CD4-positive, alpha-beta T cell treated with Interleukin-17A for 4 hours (primary cell): ENCODE measurements around the gene CNTFR.
A peak's percentile ranks its signal among the peaks of the same experiment; 100 is the strongest.
"Not testable (repeated sequence)": the region's sequence is repeated elsewhere in the genome, so short reads cannot be mapped to it uniquely, and the experiment has no call there.

Experiments
- DNase-seq: peaks from one replicate; pipeline ENCODE4 v3.0.0-alpha.2; 2020; ENCODE audit warnings: mixed read lengths

CNTFR gene

GRCh38 chr9:34554211-34555001, 35.1 kb downstream of the CNTFR start:
- DNase-seq: no peak

GRCh38 chr9:34553511-34554021, 36.0 kb downstream of the CNTFR start:
- no peak for DNase-seq

- no peak for DNase-seq
Observed at GRCh38 chr9:34552986-34553385, 36.5 kb downstream of the CNTFR start.

- DNase-seq: no peak
Observed at GRCh38 chr9:34552606-34552981, 36.9 kb downstream of the CNTFR start.

GRCh38 chr9:34551751-34552605, 37.5 kb downstream of the CNTFR start:
- DNase-seq: no peak

GRCh38 chr9:34550681-34551270, 38.7 kb downstream of the CNTFR start:
- no peak for DNase-seq

- no peak for DNase-seq
Observed at GRCh38 chr9:34550016-34550680, 39.4 kb downstream of the CNTFR start.

- DNase-seq: no peak
Observed at GRCh38 chr9:34549407-34549732, 40.2 kb downstream of the CNTFR start.

- peak; percentile 49 for DNase-seq
Observed at GRCh38 chr9:34547960-34548611, 41.4 kb downstream of the CNTFR start.

- DNase-seq: peak; percentile 58
Observed at GRCh38 chr9:34546834-34547827, 42.4 kb downstream of the CNTFR start.

GRCh38 chr9:34546102-34546833, 43.3 kb downstream of the CNTFR start:
- DNase-seq: no peak

GRCh38 chr9:34545497-34545896, 44.0 kb downstream of the CNTFR start:
- DNase-seq: no peak

- no peak for DNase-seq
Observed at GRCh38 chr9:34544035-34544434, 45.5 kb downstream of the CNTFR start.

GRCh38 chr9:34541540-34541939, 48.0 kb downstream of the CNTFR start:
- DNase-seq: no peak

GRCh38 chr9:34540827-34541226, 48.7 kb downstream of the CNTFR start:
- DNase-seq: no peak

GRCh38 chr9:34536685-34537084, 52.8 kb downstream of the CNTFR start:
- no peak for DNase-seq

- not testable (repeated sequence) for DNase-seq
Observed at GRCh38 chr9:34532041-34532440, 57.5 kb downstream of the CNTFR start.

GRCh38 chr9:34526026-34526425, 63.5 kb downstream of the CNTFR start:
- DNase-seq: no peak

- no peak for DNase-seq
Observed at GRCh38 chr9:34524349-34524748, 65.2 kb downstream of the CNTFR start.
